B cell (primary cell): ENCODE data around the gene LPAR2. TPM values are rescaled to one million over a fixed set of nuclear protein-coding genes. Genes with fewer than 3 reads are reported as not detected.

Experiments
- ATAC-seq: fragments of 200-7000 bp; cut with Tn5 transposase; one replicate; pipeline ENCODE4 v1.10.0; 2021; ENCODE audit warnings: low read depth, mild to moderate bottlenecking, moderate number of reproducible peaks, moderate library complexity
- CTCF ChIA-PET: fragments of 350-600 bp; sonication (Branson Sonifier 250); formaldehyde crosslinking; loops from one replicate; lab custom pipeline; 2021; ENCODE audit warnings: antibody characterized with exemption, inconsistent platforms; lab: Charles Lee
- POLR2A ChIA-PET: fragments of 350-600 bp; sonication (Branson Sonifier 250); formaldehyde crosslinking; loops from one replicate; lab custom pipeline; 2021; ENCODE audit warnings: antibody characterized with exemption; lab: Charles Lee
- DNase-seq: peaks from one replicate; pipeline ENCODE4 v3.0.0; 2013
- H2AFZ ChIP-seq: 2 replicates; pipeline ENCODE4 v1.6.1; 2012; ENCODE audit warnings: mild to moderate bottlenecking, low read depth, low read length; ENCODE audit not compliant: insufficient read depth, poor library complexity, severe bottlenecking
- H3K27ac ChIP-seq, 2 donors: 1 replicate in 1 of 2; 2 replicates in 1 of 2; pipeline ENCODE4 v1.5.1; 2012 to 2013; ENCODE audit warnings: low read length in 2 of 2, mild to moderate bottlenecking in 2 of 2, moderate library complexity in 1 of 2
- H3K27me3 ChIP-seq, 4 experiments: fragments of 200-600 bp in 1 of 4; sonication (generic) in 1 of 4; replicated peaks in 1 of 4; 1 replicate in 2 of 4; 2 replicates in 2 of 4; pipeline versions ENCODE4 v1.6.1 to v1.7.0; 2013 to 2016; ENCODE audit warnings: low read length in 3 of 4, mild to moderate bottlenecking in 2 of 4, mixed read lengths in 1 of 4, moderate library complexity in 1 of 4; ENCODE audit not compliant: insufficient read depth in 4 of 4, control insufficient read depth in 3 of 4; ENCODE audit errors: control extremely low read depth in 1 of 4
- H3K36me3 ChIP-seq, 2 experiments: replicated peaks in 1 of 2; 1 replicate in 1 of 2; 2 replicates in 1 of 2; pipeline versions ENCODE4 v1.6.1 to v1.7.1; 2013; ENCODE audit warnings: low read length in 1 of 2; ENCODE audit not compliant: insufficient read depth in 2 of 2, control insufficient read depth in 1 of 2; ENCODE audit errors: control extremely low read depth in 1 of 2, extremely low read depth in 1 of 2
- H3K4me1 ChIP-seq, 2 donors: fragments of 200-600 bp in 1 of 2; sonication (generic) in 1 of 2; 1 replicate in 1 of 2; 2 replicates in 1 of 2; pipeline versions ENCODE4 v1.5.1 to v1.6.1; 2013 to 2017; ENCODE audit warnings: low read length in 2 of 2; ENCODE audit not compliant: control insufficient read depth in 2 of 2, insufficient read depth in 2 of 2
- H3K4me2 ChIP-seq: replicated peaks from 2 replicates; pipeline ENCODE3; 2012; ENCODE audit warnings: mild to moderate bottlenecking, low read depth, low read length; ENCODE audit not compliant: poor library complexity, severe bottlenecking
- H3K4me3 ChIP-seq, 5 experiments: fragments of 200-600 bp in 1 of 5; sonication (generic) in 1 of 5; 1 replicate in 3 of 5; 2 replicates in 2 of 5; pipeline versions ENCODE4 v1.5.1 to v1.7.0; 2011 to 2016; ENCODE audit warnings: low read length in 4 of 5, mild to moderate bottlenecking in 4 of 5, low read depth in 2 of 5, control low read depth in 1 of 5, moderate library complexity in 1 of 5; ENCODE audit not compliant: insufficient read depth in 1 of 5; ENCODE audit errors: control extremely low read depth in 1 of 5, extremely low read depth in 1 of 5
- H3K79me2 ChIP-seq: fragments of 200-600 bp; sonication (generic); one replicate; pipeline ENCODE4 v1.6.0; 2016; ENCODE audit warnings: low read length; ENCODE audit not compliant: control insufficient read depth, insufficient read depth
- H3K9ac ChIP-seq: fragments of 200-600 bp; sonication (generic); 2 replicates; pipeline ENCODE4 v1.6.1; 2017; ENCODE audit warnings: mild to moderate bottlenecking, low read length, moderate library complexity
- H3K9me3 ChIP-seq, 3 donors: one replicate each; pipeline versions ENCODE4 v1.6.1 to v1.7.1; 2013; ENCODE audit warnings: low read length in 2 of 3; ENCODE audit not compliant: control insufficient read depth in 2 of 3, insufficient read depth in 1 of 3; ENCODE audit errors: control extremely low read depth in 1 of 3
- H4K20me1 ChIP-seq: 2 replicates; pipeline ENCODE4 v1.6.0; 2012; ENCODE audit warnings: mild to moderate bottlenecking, low read length; ENCODE audit not compliant: insufficient read depth, control insufficient read depth, poor library complexity, severe bottlenecking
- H3K27ac Mint-ChIP-seq: one replicate; pipeline ENCODE4 v1.8.0; 2021; ENCODE audit warnings: mixed read lengths
- H3K27me3 Mint-ChIP-seq: one replicate; pipeline ENCODE4 v1.8.0; 2021; ENCODE audit warnings: mixed read lengths
- H3K4me1 Mint-ChIP-seq: one replicate; pipeline ENCODE4 v1.8.0; 2021; ENCODE audit warnings: mixed read lengths
- H3K4me3 Mint-ChIP-seq: one replicate; pipeline ENCODE4 v1.8.0; 2021; ENCODE audit warnings: mixed read lengths
- H3K9me3 Mint-ChIP-seq: one replicate; pipeline ENCODE4 v1.8.0; 2022; ENCODE audit warnings: mixed read lengths; ENCODE audit not compliant: insufficient read depth
- CTCF ChIP-seq: fragments of 200-600 bp; IDR thresholded peaks from one replicate; pipeline ENCODE4 v1.8.0; 2022; ENCODE audit warnings: antibody characterized with exemption, mild to moderate bottlenecking
- EZH2 ChIP-seq: IDR thresholded peaks from 2 replicates; pipeline ENCODE4 v1.6.1; 2012; ENCODE audit warnings: borderline replicate concordance, low read depth, mild to moderate bottlenecking, moderate library complexity, low read length; ENCODE audit not compliant: insufficient read depth, poor library complexity, severe bottlenecking
- WGBS: methylation state at CpG from one replicate; pipeline ENCODE4 v1.1.5; 2013; ENCODE audit warnings: missing lambda C conversion rate; ENCODE audit not compliant: insufficient coverage; 5-methylcytosine and 5-hydroxymethylcytosine counted together
- intact Hi-C: fragments of 100-400 bp; cut with micrococcal nuclease; formaldehyde crosslinking; loops from one replicate; pipeline ENCODE4 v1.10.0; 2022
- polyA plus RNA-seq: library from polyadenylated mRNA; depleted of rRNA; stranded (reverse); fragments of >200 nt; gene quantifications from 2 replicates; pipeline ENCODE4 v1.2.3, GENCODE V29; 2012
- total RNA-seq, 2 donors: library from RNA; stranded (reverse); fragments of 120-200 nt in 1 of 2; gene quantifications; 1 replicate in 1 of 2; 2 replicates in 1 of 2; pipeline versions ENCODE4 v1.2.3 to v1.2.4, GENCODE V29; 2013 to 2022

LPAR2 gene
- total and polyA plus RNA-seq, 2 donors (not counting 1 experiment from before 2014, with no cell fraction given), result 27.1 to 37.2 TPM

DNA sequence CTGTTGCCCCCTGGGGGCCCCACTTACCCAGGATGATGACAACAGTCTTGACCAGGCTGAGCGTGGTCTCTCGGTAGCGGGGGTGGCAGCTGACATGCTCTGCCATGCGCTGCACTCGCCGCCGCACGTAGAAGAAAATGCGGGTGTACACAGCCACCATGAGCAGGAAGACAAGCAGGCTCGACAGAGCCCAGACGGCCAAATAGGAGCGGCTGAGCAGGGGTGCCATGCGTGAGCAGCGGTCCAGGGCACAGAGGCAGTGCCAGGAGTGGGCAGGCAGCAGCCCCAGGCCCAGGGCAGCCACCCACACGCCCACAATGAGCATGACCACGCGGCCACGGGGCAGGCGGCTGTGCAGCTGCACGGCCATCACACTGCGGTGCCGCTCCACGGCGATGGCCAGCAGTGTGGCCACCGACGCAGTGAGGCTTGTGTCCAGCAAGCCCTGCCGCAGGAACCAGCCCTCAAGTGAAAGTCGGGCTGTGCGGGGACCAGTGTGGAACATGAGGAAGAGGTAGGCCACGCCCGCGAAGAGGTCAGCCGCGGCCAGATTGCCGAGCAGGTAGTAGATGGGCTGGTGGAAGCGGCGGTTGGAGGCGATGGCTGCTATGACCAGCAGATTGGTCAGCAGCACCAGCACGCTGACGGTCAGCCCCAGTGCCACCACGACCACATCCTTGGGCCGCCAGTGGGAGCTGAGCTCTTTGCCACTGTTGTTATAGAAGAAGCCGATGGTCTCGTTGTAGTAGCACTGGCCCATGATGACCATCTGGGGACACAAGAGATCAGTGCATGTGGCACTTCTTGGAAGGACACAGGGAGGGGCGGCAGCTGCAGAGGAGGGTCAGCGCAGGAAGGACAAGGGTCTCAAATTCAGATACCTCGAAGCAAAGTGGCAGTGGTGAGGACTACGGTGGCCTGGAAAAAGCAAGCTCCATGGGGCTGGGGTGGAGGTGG is 1.2 kb downstream of the LPAR2 start:
- Histone ChIP-seq H3K36me3 (peaks cover 0 to 14% of the 10 kb centered on the region in 2 experiments), H3K27me3 (no peaks in the 10 kb centered on the region), H3K4me3 (peak overlapping the region in 4 of 5 experiments; percentile 60 to 79 (median 70)), H3K9ac (peak overlapping the region; percentile 77), H2AFZ (peak overlapping the region; percentile 76), H4K20me1 (no peaks in the 10 kb centered on the region), H3K4me1 (peaks cover 7 to 15% of the 10 kb centered on the region in 2 donors), H3K9me3 (peaks cover 0 to 2% (median 0%) of the 10 kb centered on the region in 3 donors), H3K4me2 (peak overlapping the region; percentile 98), H3K27ac (no peak overlapping the region), H3K79me2 (no peaks in the 10 kb centered on the region)
- Mint-ChIP-seq H3K27ac (peak overlapping the region; percentile 95), H3K4me3 (peak overlapping the region; percentile 92), H3K4me1 (peaks cover 20% of the 10 kb centered on the region), H3K27me3 (no peaks in the 10 kb centered on the region), H3K9me3 (no peaks in the 10 kb centered on the region)
- intact Hi-C loops, result no loop called here
- peak; percentile 26 for DNase-seq
- no peak for TF ChIP-seq EZH2
- ChIA-PET CTCF (interaction anchor here (0.8 to 1.3 kb wide), 4 partner anchors 17 to 95 kb away, joined by 4 to 7 read pairs (median 5); partner anchors contain the start of gene GMIP), POLR2A (interaction anchor here (0.6 to 1.4 kb wide), 3 partner anchors 17 to 106 kb away, joined by 3 to 16 read pairs (median 5); partner anchors contain the start of gene ZNF14)
- 96% methylated on average over 46 of the region's 48 CpGs for WGBS
- ATAC-seq, result no peak

DNA sequence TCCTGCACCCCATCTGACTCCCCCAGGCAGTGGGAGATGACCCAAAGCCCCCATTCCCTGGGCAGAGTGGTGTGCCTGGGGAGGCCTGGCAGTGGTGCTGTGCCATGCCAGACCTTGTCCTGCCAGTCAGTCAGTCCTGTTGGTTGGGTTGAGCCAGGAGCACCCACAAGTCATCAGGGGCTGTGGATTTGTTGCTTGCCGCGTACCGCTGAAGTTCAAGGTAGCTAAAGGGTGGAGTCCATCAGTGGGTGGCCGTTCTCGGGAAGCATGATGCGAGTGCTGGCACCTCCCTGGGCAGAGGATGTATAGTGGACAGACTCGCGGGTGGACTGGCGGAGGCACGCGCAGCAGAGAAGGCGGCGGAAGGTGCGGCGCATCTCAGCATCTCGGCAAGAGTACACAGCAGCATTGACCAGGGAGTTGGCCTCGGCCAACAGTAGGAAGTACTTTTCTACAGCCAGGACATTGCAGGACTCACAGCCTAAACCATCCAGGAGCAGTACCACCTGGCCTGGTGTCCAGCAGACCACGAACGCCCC is 3.9 kb downstream of the LPAR2 start:
- H3K4me2 ChIP-seq, result no peak overlapping the region
- H4K20me1 ChIP-seq, result no peaks in the 10 kb centered on the region
- POLR2A ChIA-PET, result no interaction called here
- Mint-ChIP-seq H3K4me1 (peaks cover 23% of the 10 kb centered on the region), H3K4me3 (no peak overlapping the region), H3K27me3 (no peaks in the 10 kb centered on the region), H3K9me3 (no peaks in the 10 kb centered on the region), H3K27ac (peak overlapping the region; percentile 20)
- WGBS, result 96% methylated on average over 19 of the region's 19 CpGs
- intact Hi-C loops, result no loop called here
- CTCF ChIA-PET, result interaction anchor here (1.8 kb wide), 1 partner anchor 92 kb away, joined by 5 read pairs; no protein-coding TSS in a partner anchor
- DNase-seq, result peak; percentile 11
- H3K79me2 ChIP-seq, result no peaks in the 10 kb centered on the region
- H3K9me3 ChIP-seq, result peaks cover 0 to 2% (median 0%) of the 10 kb centered on the region in 3 donors
- H3K36me3 ChIP-seq, result no peaks in the 10 kb centered on the region
- H3K27ac ChIP-seq, result no peak overlapping the region
- H3K4me1 ChIP-seq, result peaks cover 9 to 20% of the 10 kb centered on the region in 2 donors
- TF ChIP-seq CTCF (no peak), EZH2 (no peak)
- no peak overlapping the region for H3K4me3 ChIP-seq
- no peak overlapping the region for H2AFZ ChIP-seq
- no peaks in the 10 kb centered on the region for H3K27me3 ChIP-seq
- no peak overlapping the region for H3K9ac ChIP-seq
- no peak for ATAC-seq
